Loucy (cell line): ENCODE data around the gene CTSE.

Experiments
- CTCF ChIP-seq: fragments of 200-600 bp; sonication (generic); conservative IDR thresholded peaks from 2 replicates; pipeline ENCODE4 v1.5.1; 2014; ENCODE audit warnings: mild to moderate bottlenecking, antibody characterized with exemption, low read length
- EZH2phosphoT487 ChIP-seq: fragments of 200-600 bp; IDR thresholded peaks from 2 replicates; pipeline ENCODE4 v1.6.1; 2018; ENCODE audit warnings: antibody characterized with exemption, mild to moderate bottlenecking, moderate library complexity, borderline replicate concordance

DNA sequence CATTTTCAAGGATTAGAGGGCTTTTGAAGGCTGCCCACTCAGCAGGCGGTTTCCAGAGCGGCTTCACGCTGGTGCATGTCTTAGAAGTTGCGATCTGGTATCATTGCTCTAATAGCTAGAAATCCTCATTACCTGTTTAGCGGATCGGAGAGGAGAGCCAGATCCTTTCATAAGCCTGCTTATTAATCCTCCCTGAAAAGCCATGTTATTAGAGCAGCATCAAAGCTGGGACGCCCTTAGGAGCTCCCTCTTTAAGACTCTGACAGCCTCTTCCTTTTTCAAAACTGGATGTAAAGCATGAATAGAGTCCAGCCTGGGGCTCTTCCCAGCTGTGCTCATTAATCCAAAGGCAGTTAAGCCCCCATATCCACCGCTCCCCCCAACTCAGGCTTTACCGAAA, 13.9 kb upstream of the CTSE start:
- TF ChIP-seq CTCF: no peak
- TF ChIP-seq EZH2phosphoT487: no peak
